Neural progenitor cell (in vitro differentiated cells): Measurements from ENCODE around the gene GMIP. TPM values are rescaled to one million over a fixed set of nuclear protein-coding genes. Genes with fewer than 3 reads are reported as not detected.
"Not testable (repeated sequence)": the region's sequence is repeated elsewhere in the genome, so short reads cannot be mapped to it uniquely, and the experiment has no call there.

Experiments
- DNase-seq: peaks from one replicate; pipeline ENCODE4 v3.0.0-alpha.2; 2016; ENCODE audit warnings: low spot score
- H2AFZ ChIP-seq: fragments of 200-600 bp; sonication (generic); replicated peaks from 2 replicates; pipeline ENCODE4 v1.6.1; 2016; ENCODE audit warnings: antibody characterized with exemption
- H3F3A ChIP-seq: fragments of 200-600 bp; sonication (generic); 2 replicates; pipeline ENCODE4 v1.6.1; 2016; ENCODE audit warnings: antibody characterized with exemption, low read depth
- H3K27ac ChIP-seq: fragments of 200-600 bp; sonication (generic); 2 replicates; pipeline ENCODE4 v1.5.1; 2016; ENCODE audit warnings: mild to moderate bottlenecking
- H3K27me3 ChIP-seq: fragments of 200-600 bp; sonication (generic); 2 replicates; pipeline ENCODE4 v1.6.1; 2016; ENCODE audit warnings: mild to moderate bottlenecking, moderate library complexity
- H3K36me3 ChIP-seq: fragments of 200-600 bp; sonication (generic); 2 replicates; pipeline ENCODE4 v1.5.1; 2016
- H3K4me1 ChIP-seq: fragments of 200-600 bp; sonication (generic); 2 replicates; pipeline ENCODE4 v1.6.1; 2016; ENCODE audit warnings: mixed run types
- H3K4me2 ChIP-seq: fragments of 200-600 bp; sonication (generic); 2 replicates; pipeline ENCODE4 v1.6.1; 2016
- H3K4me3 ChIP-seq: fragments of 200-600 bp; sonication (generic); 2 replicates; pipeline ENCODE4 v1.5.1; 2016
- H3K79me2 ChIP-seq: fragments of 200-600 bp; sonication (generic); 2 replicates; pipeline ENCODE4 v1.6.1; 2016; ENCODE audit warnings: low read depth
- H3K9ac ChIP-seq: fragments of 200-600 bp; sonication (generic); 2 replicates; pipeline ENCODE4 v1.6.1; 2016
- H3K9me3 ChIP-seq: fragments of 200-600 bp; sonication (generic); 2 replicates; pipeline ENCODE4 v1.5.1; 2016; ENCODE audit warnings: low read depth
- H4K20me1 ChIP-seq: fragments of 200-600 bp; sonication (generic); 2 replicates; pipeline ENCODE4 v1.6.1; 2016; ENCODE audit warnings: low read depth
- H3K27ac Mint-ChIP-seq: 3 replicates; pipeline ENCODE4 v1.8.0; 2021; ENCODE audit warnings: mixed read lengths
- H3K27me3 Mint-ChIP-seq: 2 replicates; pipeline ENCODE4 v1.8.0; 2022; ENCODE audit warnings: low read depth, mild to moderate bottlenecking, inconsistent platforms, moderate library complexity, mixed read lengths; ENCODE audit not compliant: insufficient read depth
- H3K36me3 Mint-ChIP-seq: 3 replicates; pipeline ENCODE4 v1.8.0; 2021; ENCODE audit warnings: mixed read lengths
- H3K4me1 Mint-ChIP-seq: 3 replicates; pipeline ENCODE4 v1.8.0; 2021; ENCODE audit warnings: mixed read lengths
- H3K4me3 Mint-ChIP-seq: 3 replicates; pipeline ENCODE4 v1.8.0; 2021; ENCODE audit warnings: mild to moderate bottlenecking, moderate library complexity, mixed read lengths
- H3K9me3 Mint-ChIP-seq: 3 replicates; pipeline ENCODE4 v1.8.0; 2020; ENCODE audit warnings: mixed read lengths
- EZH2 ChIP-seq: fragments of 200-600 bp; sonication (generic); IDR thresholded peaks from 2 replicates; pipeline ENCODE4 v1.6.1; 2017; ENCODE audit warnings: antibody characterized with exemption, mild to moderate bottlenecking, moderate library complexity
- EZH2phosphoT487 ChIP-seq: fragments of 200-600 bp; sonication (generic); IDR thresholded peaks from 2 replicates; pipeline ENCODE4 v1.6.1; 2017; ENCODE audit warnings: antibody characterized with exemption
- total RNA-seq: library from RNA; depleted of rRNA; stranded (reverse); fragments of >200 nt; gene quantifications from 2 replicates; pipeline ENCODE4 v1.2.3, GENCODE V29; 2015; ENCODE audit warnings: low replicate concordance
- TF ChIP-seq, protein P1 (sequence below): fragments of 200-600 bp; sonication (generic); IDR thresholded peaks from 2 replicates; pipeline ENCODE4 v1.5.1; 2017; ENCODE audit warnings: antibody characterized with exemption, mild to moderate bottlenecking

GMIP gene
- total RNA-seq, 1 donor from 2014 or later, result 6.4 TPM

DNA sequence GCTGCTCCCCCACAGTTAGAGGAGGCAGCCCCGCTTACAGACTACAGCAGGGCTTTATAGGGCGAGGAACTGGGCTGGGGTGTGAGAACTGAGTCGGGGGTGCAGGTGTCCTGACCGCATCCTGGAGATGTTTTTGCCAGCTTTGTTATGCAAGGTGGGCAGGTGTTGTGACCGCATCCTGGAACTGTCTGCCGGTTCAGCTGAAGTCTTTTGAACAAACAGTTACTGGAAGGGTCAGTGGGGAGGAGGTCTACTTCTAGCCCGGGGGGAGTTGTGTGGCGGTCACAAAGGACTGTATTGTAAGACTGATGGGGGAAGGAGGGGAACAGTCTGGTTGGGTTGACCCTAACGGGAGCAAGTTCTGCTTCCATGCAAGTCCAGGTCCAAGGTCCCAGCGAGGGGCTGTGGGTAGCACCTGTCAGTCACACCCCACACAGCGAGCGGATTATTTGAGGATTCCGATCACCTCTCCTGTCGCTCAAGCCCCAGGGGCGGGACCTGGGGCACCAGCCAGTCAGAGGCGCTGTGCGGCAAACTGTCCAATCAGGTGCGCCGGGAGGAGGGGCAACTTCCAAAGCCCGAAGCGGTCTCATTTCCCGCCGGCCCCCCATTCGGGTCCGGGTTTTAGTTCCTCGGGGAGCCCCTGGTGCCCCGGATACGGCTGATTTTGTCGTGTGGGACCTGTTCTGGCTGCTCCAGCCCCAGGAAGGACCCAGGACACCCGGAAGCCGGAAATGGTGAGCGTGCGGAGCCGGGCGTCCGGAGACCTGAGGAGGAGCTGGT, 25.0 kb upstream of the GMIP start, which contains the start of gene ZNF101:
Gene ZNF101 (plus strand): TSS at position 610 of the 783 bp plus-strand sequence. CDS start 125 bp downstream, at position 735.
- H3K9me3 ChIP-seq, result no peaks in the 10 kb centered on the region
- peaks cover 31% of the 10 kb centered on the region for H3F3A ChIP-seq
- Mint-ChIP-seq H3K4me3 (peak within 1 kb of the TSS; percentile 86), H3K27me3 (peaks cover 12% of the 10 kb centered on the region), H3K36me3 (peaks cover 14% of the 10 kb centered on the region), H3K27ac (no peak within 1 kb of the TSS), H3K4me1 (peaks cover 13% of the 10 kb centered on the region), H3K9me3 (peaks cover 16% of the 10 kb centered on the region)
- H3K4me1 ChIP-seq, result peaks cover 14% of the 10 kb centered on the region
- H3K9ac ChIP-seq, result peak within 1 kb of the TSS; percentile 91
- H3K27me3 ChIP-seq, result no peaks in the 10 kb centered on the region
- peak within 1 kb of the TSS; percentile 86 for H2AFZ ChIP-seq
- peak within 1 kb of the TSS; percentile 84 for H3K4me2 ChIP-seq
- DNase-seq, result peak; percentile 98
- peaks cover 3% of the 10 kb centered on the region for H3K36me3 ChIP-seq
- TF ChIP-seq EZH2 (no peak), EZH2phosphoT487 (no peak)
- TF ChIP-seq, protein P1, sequence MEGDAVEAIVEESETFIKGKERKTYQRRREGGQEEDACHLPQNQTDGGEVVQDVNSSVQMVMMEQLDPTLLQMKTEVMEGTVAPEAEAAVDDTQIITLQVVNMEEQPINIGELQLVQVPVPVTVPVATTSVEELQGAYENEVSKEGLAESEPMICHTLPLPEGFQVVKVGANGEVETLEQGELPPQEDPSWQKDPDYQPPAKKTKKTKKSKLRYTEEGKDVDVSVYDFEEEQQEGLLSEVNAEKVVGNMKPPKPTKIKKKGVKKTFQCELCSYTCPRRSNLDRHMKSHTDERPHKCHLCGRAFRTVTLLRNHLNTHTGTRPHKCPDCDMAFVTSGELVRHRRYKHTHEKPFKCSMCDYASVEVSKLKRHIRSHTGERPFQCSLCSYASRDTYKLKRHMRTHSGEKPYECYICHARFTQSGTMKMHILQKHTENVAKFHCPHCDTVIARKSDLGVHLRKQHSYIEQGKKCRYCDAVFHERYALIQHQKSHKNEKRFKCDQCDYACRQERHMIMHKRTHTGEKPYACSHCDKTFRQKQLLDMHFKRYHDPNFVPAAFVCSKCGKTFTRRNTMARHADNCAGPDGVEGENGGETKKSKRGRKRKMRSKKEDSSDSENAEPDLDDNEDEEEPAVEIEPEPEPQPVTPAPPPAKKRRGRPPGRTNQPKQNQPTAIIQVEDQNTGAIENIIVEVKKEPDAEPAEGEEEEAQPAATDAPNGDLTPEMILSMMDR, result no peak
- peaks cover 46% of the 10 kb centered on the region for H3K79me2 ChIP-seq
- H3K27ac ChIP-seq, result peak within 1 kb of the TSS; percentile 94
- peak within 1 kb of the TSS; percentile 92 for H3K4me3 ChIP-seq
- no peaks in the 10 kb centered on the region for H4K20me1 ChIP-seq

DNA sequence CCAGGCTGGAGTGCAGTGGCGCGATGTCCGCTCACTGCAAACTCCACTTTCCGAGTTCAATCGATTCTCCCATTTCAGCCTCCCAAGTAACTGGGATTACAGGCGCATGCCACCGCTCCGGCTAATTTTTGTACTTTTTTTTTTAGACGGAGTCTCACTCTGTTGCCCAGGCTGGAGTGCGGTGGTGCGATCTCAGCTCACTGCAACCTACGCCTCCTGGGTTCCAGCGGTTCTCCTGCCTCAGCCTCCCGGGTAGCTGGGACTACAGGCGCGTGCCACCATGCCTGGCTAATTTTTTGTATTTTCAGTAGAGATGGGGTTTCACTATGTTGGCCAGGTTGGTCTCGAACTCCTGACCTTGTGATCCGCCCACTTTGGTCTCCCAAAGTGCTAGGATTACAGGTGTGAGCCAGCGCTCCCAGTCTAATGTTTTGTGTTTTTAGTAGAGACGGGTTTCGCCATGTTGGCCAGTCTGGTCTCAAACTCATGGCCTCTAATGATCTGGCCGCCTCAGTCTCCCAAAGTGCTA, 22.0 kb upstream of the GMIP start:
- Histone ChIP-seq H3F3A (peaks cover 48% of the 10 kb centered on the region), H3K4me1 (peaks cover 29% of the 10 kb centered on the region), H3K79me2 (peaks cover 46% of the 10 kb centered on the region), H4K20me1 (peaks cover 25% of the 10 kb centered on the region)
- peaks cover 12% of the 10 kb centered on the region for H3K36me3 Mint-ChIP-seq
- not testable (repeated sequence) for H3K4me2 ChIP-seq, H3K27me3 ChIP-seq, H2AFZ ChIP-seq, DNase-seq, H3K27me3 Mint-ChIP-seq, H3K4me3 ChIP-seq, H3K9me3 Mint-ChIP-seq, H3K9me3 ChIP-seq, H3K27ac Mint-ChIP-seq, H3K9ac ChIP-seq, H3K27ac ChIP-seq, H3K36me3 ChIP-seq
- H3K4me3 Mint-ChIP-seq, result peak overlapping the region; percentile 48
- peaks cover 31% of the 10 kb centered on the region for H3K4me1 Mint-ChIP-seq

DNA sequence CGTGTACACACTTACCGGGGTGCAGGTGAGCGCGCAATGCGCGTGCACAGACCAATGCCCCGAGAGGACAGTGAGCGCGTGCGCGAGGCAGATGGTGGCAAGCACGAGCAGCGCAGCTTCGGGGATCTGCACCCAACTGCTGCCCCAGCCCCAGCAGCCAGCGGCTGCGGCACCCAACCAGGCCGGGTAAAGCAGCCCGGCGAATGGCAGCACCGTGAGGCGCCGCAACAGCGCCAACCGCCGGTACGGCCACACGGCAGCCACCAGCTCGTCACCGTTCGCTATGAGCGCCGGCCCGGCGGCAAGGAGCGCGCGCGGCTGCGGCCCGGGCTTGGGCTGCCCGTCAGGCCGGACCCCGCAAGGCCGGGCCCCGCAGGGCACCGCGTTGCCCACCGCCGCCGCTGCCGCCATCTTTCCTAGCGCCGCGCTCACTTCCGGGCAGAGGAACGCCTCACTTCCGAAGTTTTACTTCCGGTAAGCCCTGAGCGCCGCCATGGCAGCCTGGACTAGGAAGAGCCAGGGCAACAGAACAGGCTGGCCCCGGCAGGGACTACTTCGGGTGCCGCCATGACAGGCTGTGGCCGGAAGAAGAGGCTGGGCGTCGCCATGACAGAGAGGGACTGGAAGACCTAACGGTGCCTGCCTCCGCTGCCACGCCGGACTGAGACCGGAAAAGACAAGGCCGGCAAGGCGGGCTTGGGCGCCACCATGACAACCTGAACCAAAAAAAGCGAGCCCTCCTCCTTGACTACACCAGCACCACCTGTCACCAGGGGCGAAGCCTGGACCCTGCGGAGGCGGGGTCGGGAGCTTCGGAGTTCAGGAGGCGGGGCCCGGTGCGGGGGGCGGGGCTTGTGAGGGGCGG, 20.0 kb upstream of the GMIP start, which contains the start of gene ATP13A1:
Gene ATP13A1 (minus strand): TSS at position 421 of the 865 bp plus-strand sequence. CDS start 10 bp downstream, at position 411.
- peak within 1 kb of the TSS; percentile 70 for H3K27ac Mint-ChIP-seq
- H3K79me2 ChIP-seq, result peaks cover 41% of the 10 kb centered on the region
- peaks cover 28% of the 10 kb centered on the region for H4K20me1 ChIP-seq
- H3F3A ChIP-seq, result peaks cover 32% of the 10 kb centered on the region
- H3K9ac ChIP-seq, result peak within 1 kb of the TSS; percentile 68
- peaks cover 15% of the 10 kb centered on the region for H3K36me3 Mint-ChIP-seq
- peak within 1 kb of the TSS; percentile 67 for H2AFZ ChIP-seq
- no peak for TF ChIP-seq EZH2
- TF ChIP-seq, protein P1, result peak; percentile 38
- H3K27ac ChIP-seq, result peak within 1 kb of the TSS; percentile 80
- H3K4me1 Mint-ChIP-seq, result peaks cover 24% of the 10 kb centered on the region
- H3K4me1 ChIP-seq, result peaks cover 18% of the 10 kb centered on the region
- peaks cover 9% of the 10 kb centered on the region for H3K27me3 Mint-ChIP-seq
- H3K36me3 ChIP-seq, result no peaks in the 10 kb centered on the region
- H3K9me3 Mint-ChIP-seq, result no peaks in the 10 kb centered on the region
- H3K4me3 Mint-ChIP-seq, result peak within 1 kb of the TSS; percentile 93
- no peaks in the 10 kb centered on the region for H3K27me3 ChIP-seq
- H3K9me3 ChIP-seq, result no peaks in the 10 kb centered on the region
- DNase-seq, result peak; percentile 97
- H3K4me3 ChIP-seq, result peak within 1 kb of the TSS; percentile 86
- peak within 1 kb of the TSS; percentile 90 for H3K4me2 ChIP-seq
